Astrocyte (in vitro differentiated cells and primary cell): ENCODE data around the gene SORL1.

Source experiments
- CTCF ChIP-seq: IDR thresholded peaks from 2 replicates; pipeline ENCODE4 v1.5.1; 2011; ENCODE audit warnings: low read depth, mild to moderate bottlenecking, inconsistent platforms, low read length, moderate library complexity; ENCODE audit not compliant: insufficient read depth
- EZH2 ChIP-seq: IDR thresholded peaks from 2 replicates; pipeline ENCODE4 v1.6.1; 2012; ENCODE audit warnings: mild to moderate bottlenecking, low read length, inconsistent platforms; ENCODE audit not compliant: insufficient read depth

GRCh38 chr11:121636081-121636799 is 184.1 kb downstream of the SORL1 start:
- no peak for TF ChIP-seq CTCF
- TF ChIP-seq EZH2 = no peak
